HCT116 (cell line): ENCODE measurements around the gene ELOA. TPM values are rescaled to one million over a fixed set of nuclear protein-coding genes. Genes with fewer than 3 reads are reported as not detected.

ENCODE experiments used
- ATAC-seq: fragments of 200-7000 bp; cut with Tn5 transposase; 2 replicates; pipeline ENCODE4 v1.9.1; 2020; ENCODE audit warnings: mild to moderate bottlenecking, moderate library complexity
- BruUV-seq: library from RNA; stranded (reverse); fragments of 400-500 nt; replicated peaks from 2 replicates; lab custom pipeline; 2021; lab: Mats Ljungman, UMichigan
- CTCF ChIA-PET: fragments of 300-600 bp; sonication (Branson Sonifier 250); formaldehyde crosslinking; loops from one replicate; lab custom pipeline; 2021; ENCODE audit warnings: antibody characterized with exemption; lab: Charles Lee
- POLR2A ChIA-PET: fragments of 300-600, 350-600 bp; sonication (Branson Sonifier 250); formaldehyde crosslinking; loops from one replicate; lab custom pipeline; 2021; ENCODE audit warnings: antibody characterized with exemption; lab: Charles Lee
- RAD21 ChIA-PET, 2 experiments: fragments of 300-600 bp; sonication (Branson Sonifier 250); formaldehyde crosslinking; loops; one replicate each; lab custom pipeline; 2023; ENCODE audit warnings: low total read pairs in 2 of 2; ENCODE audit not compliant: uncharacterized antibody in 2 of 2, unreplicated experiment in 2 of 2, low non-redundant PET in 1 of 2; lab: Charles Lee
- DNase-seq: peaks from one replicate; pipeline ENCODE4 v3.0.0-alpha.2; 2010; ENCODE audit warnings: low read depth, low spot score
- H2AFZ ChIP-seq: fragments of 200-600 bp; shearing (Covaris generic), sonication (generic); 2 replicates; pipeline ENCODE4 v1.6.1; 2017; ENCODE audit warnings: low read depth, mixed run types, mixed read lengths, antibody characterized with exemption, low read length; ENCODE audit not compliant: poor library complexity, severe bottlenecking
- H3K27ac ChIP-seq: 2 replicates; pipeline ENCODE4 v1.5.1; 2012; ENCODE audit warnings: low read depth, low read length
- H3K27me3 ChIP-seq: fragments of 200-600 bp; sonication (generic); 2 replicates; pipeline ENCODE4 v1.6.1; 2016; ENCODE audit warnings: mixed run types, low read length, mixed read lengths; ENCODE audit not compliant: insufficient read depth
- H3K36me3 ChIP-seq, 2 experiments: fragments of 200-500 bp in 1 of 2; fragments of 200-600 bp in 1 of 2; sonication (Bioruptor generic) in 1 of 2; sonication (generic) in 1 of 2; 2 replicates each; pipeline versions ENCODE4 v1.5.1 to v1.6.1; 2014 to 2016; ENCODE audit warnings: low read length in 2 of 2, inconsistent platforms in 1 of 2, mixed read lengths in 1 of 2, mixed run types in 1 of 2; ENCODE audit not compliant: insufficient read depth in 2 of 2, control insufficient read depth in 1 of 2
- H3K4me1 ChIP-seq, 2 experiments: fragments of 200-600 bp in 1 of 2; sonication (generic) in 1 of 2; 2 replicates each; pipeline versions ENCODE4 v1.5.1 to v1.6.1; 2012 to 2017; ENCODE audit warnings: low read length in 2 of 2, inconsistent platforms in 1 of 2, mild to moderate bottlenecking in 1 of 2, mixed read lengths in 1 of 2, mixed run types in 1 of 2, moderate library complexity in 1 of 2; ENCODE audit not compliant: insufficient read depth in 2 of 2, control insufficient read depth in 1 of 2
- H3K4me2 ChIP-seq: fragments of 200-600 bp; sonication (generic); 2 replicates; pipeline ENCODE4 v1.6.1; 2017; ENCODE audit warnings: mixed run types, low read length, mixed read lengths
- H3K4me3 ChIP-seq, 2 experiments: fragments of 200-600 bp in 1 of 2; sonication (generic) in 1 of 2; replicated peaks in 1 of 2; 2 replicates each; pipeline ENCODE4 v1.5.1; 2011 to 2016; ENCODE audit warnings: low read length in 2 of 2, control low read depth in 1 of 2, low read depth in 1 of 2, mild to moderate bottlenecking in 1 of 2, mixed read lengths in 1 of 2, mixed run types in 1 of 2
- H3K79me2 ChIP-seq: fragments of 200-600 bp; sonication (generic); 2 replicates; pipeline ENCODE4 v1.6.1; 2017; ENCODE audit warnings: mild to moderate bottlenecking, mixed run types, low read length, moderate library complexity, mixed read lengths; ENCODE audit not compliant: insufficient read depth
- H3K9ac ChIP-seq: fragments of 200-600 bp; sonication (generic); 2 replicates; pipeline ENCODE4 v1.6.1; 2016; ENCODE audit warnings: low read length, mixed read lengths
- H3K9me2 ChIP-seq: fragments of 200-600 bp; sonication (generic), shearing (Covaris generic); 2 replicates; pipeline ENCODE4 v1.6.1; 2017; ENCODE audit warnings: mixed run types, mild to moderate bottlenecking, moderate library complexity; ENCODE audit not compliant: insufficient read depth
- H3K9me3 ChIP-seq, 2 experiments: fragments of 200-500 bp in 1 of 2; fragments of 200-600 bp in 1 of 2; sonication (Bioruptor generic) in 1 of 2; sonication (generic) in 1 of 2; 2 replicates each; pipeline ENCODE4 v1.6.1; 2014 to 2017; ENCODE audit warnings: low read length in 2 of 2, mixed read lengths in 2 of 2, inconsistent platforms in 1 of 2, low read depth in 1 of 2, mild to moderate bottlenecking in 1 of 2, mixed run types in 1 of 2, moderate library complexity in 1 of 2; ENCODE audit not compliant: control insufficient read depth in 1 of 2, insufficient read depth in 1 of 2
- H4K20me1 ChIP-seq: fragments of 200-600 bp; sonication (generic), shearing (Covaris generic); 2 replicates; pipeline ENCODE4 v1.6.1; 2017; ENCODE audit warnings: mixed run types, mild to moderate bottlenecking, moderate library complexity; ENCODE audit not compliant: insufficient read depth
- CBX3 ChIP-seq: IDR thresholded peaks from 2 replicates; pipeline ENCODE4 v1.6.1; 2012; ENCODE audit warnings: low read depth
- POLR2AphosphoS5 ChIP-seq: IDR thresholded peaks from 2 replicates; pipeline ENCODE4 v1.6.1; 2011; ENCODE audit warnings: mild to moderate bottlenecking, low read depth, low read length, moderate library complexity
- SP1 ChIP-seq: IDR thresholded peaks from 2 replicates; pipeline ENCODE4 v1.6.1; 2012; ENCODE audit warnings: low read depth
- intact Hi-C: fragments of 100-400 bp; cut with micrococcal nuclease; formaldehyde crosslinking; loops from 2 replicates; pipeline ENCODE4 v1.10.0; 2022
- total RNA-seq: library from RNA; stranded (reverse); gene quantifications from one replicate; pipeline ENCODE4 v1.2.1, GENCODE V29; 2021; ENCODE audit not compliant: unreplicated experiment
- TF ChIP-seq, protein P1 (sequence below), 3 experiments: fragments of 200-600 bp in 1 of 3; sonication (generic) in 1 of 3; IDR thresholded peaks in 2 of 3; conservative IDR thresholded peaks in 1 of 3; 2 replicates each; pipeline ENCODE4 v1.5.1; 2012 to 2017; ENCODE audit warnings: low read depth in 2 of 3, low read length in 2 of 3, antibody characterized with exemption in 1 of 3, borderline replicate concordance in 1 of 3, control low read depth in 1 of 3, mild to moderate bottlenecking in 1 of 3, mixed read lengths in 1 of 3, mixed run types in 1 of 3, moderate library complexity in 1 of 3; ENCODE audit not compliant: insufficient read depth in 1 of 3

Gene ELOA
- total RNA-seq, 1 experiment from 2014 or later: 39.3 TPM

DNA sequence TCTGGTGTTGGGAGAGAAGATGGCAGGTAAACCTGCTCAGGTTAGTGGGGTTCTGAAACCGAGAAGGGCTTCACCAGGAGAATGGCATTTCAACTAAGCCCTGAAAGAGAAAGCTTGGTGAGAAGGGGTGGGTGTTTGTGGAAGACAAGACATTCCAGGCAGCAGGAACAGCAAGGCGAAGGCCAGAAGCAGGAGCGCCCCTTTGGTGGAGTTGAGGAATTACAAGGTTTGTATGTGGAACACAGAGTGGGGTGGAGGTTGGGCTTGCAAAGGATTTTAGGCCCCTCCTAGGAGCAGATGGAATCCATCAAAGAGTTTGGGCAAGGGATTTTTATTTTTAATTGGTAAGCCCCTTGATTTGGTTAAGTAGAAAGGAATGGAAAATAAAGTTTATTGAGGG, 24.8 kb upstream of the ELOA start:
- Histone ChIP-seq H3K4me3 (no peak overlapping the region), H3K27me3 (no peaks in the 10 kb centered on the region), H3K27ac (no peak overlapping the region), H3K9me3 (no peaks in the 10 kb centered on the region), H3K4me2 (peak overlapping the region; percentile 42; the same call in 1 of the 2 replicates), H3K36me3 (no peaks in the 10 kb centered on the region), H4K20me1 (peaks cover 3% of the 10 kb centered on the region; the same call in 1 of the 2 replicates), H3K9ac (no peak overlapping the region), H3K79me2 (peaks cover 40% of the 10 kb centered on the region), H3K4me1 (peaks cover 0 to 11% of the 10 kb centered on the region in 2 experiments; a peak in 2 of 4 replicates), H2AFZ (no peak overlapping the region), H3K9me2 (no peaks in the 10 kb centered on the region)
- ATAC-seq: peak; percentile 99
- intact Hi-C loops: no loop called here
- 0 out of 2 replicates have a peak, but pooled peaks have one; percentile 24 for TF ChIP-seq CBX3
- TF ChIP-seq POLR2AphosphoS5: no peak
- TF ChIP-seq, protein P1, sequence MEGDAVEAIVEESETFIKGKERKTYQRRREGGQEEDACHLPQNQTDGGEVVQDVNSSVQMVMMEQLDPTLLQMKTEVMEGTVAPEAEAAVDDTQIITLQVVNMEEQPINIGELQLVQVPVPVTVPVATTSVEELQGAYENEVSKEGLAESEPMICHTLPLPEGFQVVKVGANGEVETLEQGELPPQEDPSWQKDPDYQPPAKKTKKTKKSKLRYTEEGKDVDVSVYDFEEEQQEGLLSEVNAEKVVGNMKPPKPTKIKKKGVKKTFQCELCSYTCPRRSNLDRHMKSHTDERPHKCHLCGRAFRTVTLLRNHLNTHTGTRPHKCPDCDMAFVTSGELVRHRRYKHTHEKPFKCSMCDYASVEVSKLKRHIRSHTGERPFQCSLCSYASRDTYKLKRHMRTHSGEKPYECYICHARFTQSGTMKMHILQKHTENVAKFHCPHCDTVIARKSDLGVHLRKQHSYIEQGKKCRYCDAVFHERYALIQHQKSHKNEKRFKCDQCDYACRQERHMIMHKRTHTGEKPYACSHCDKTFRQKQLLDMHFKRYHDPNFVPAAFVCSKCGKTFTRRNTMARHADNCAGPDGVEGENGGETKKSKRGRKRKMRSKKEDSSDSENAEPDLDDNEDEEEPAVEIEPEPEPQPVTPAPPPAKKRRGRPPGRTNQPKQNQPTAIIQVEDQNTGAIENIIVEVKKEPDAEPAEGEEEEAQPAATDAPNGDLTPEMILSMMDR (IDR thresholded peaks at IDR 0.05 in 2 of 3, conservative IDR thresholded peaks at IDR 0.05 in 1 of 3; ENCODE audit: borderline replicate concordance in 1 of 3, insufficient read depth in 1 of 3, low read depth in 2 of 3, low read length in 2 of 3): peak; percentile 13 to 77 (median 73); a peak in 4 of 6 replicates
- POLR2A ChIA-PET: interaction anchor here (2.2 kb wide), 1 partner anchor 27 kb away, joined by 6 read pairs; the partner anchor contains the start of gene RPL11
- DNase-seq: peak; percentile 56
- CTCF ChIA-PET: interaction anchor here (0.9 kb wide), 1 partner anchor 14 kb away, joined by 4 read pairs; no protein-coding TSS in a partner anchor
- RAD21 ChIA-PET: no interaction called here
- no TSS peak for BruUV-seq

DNA sequence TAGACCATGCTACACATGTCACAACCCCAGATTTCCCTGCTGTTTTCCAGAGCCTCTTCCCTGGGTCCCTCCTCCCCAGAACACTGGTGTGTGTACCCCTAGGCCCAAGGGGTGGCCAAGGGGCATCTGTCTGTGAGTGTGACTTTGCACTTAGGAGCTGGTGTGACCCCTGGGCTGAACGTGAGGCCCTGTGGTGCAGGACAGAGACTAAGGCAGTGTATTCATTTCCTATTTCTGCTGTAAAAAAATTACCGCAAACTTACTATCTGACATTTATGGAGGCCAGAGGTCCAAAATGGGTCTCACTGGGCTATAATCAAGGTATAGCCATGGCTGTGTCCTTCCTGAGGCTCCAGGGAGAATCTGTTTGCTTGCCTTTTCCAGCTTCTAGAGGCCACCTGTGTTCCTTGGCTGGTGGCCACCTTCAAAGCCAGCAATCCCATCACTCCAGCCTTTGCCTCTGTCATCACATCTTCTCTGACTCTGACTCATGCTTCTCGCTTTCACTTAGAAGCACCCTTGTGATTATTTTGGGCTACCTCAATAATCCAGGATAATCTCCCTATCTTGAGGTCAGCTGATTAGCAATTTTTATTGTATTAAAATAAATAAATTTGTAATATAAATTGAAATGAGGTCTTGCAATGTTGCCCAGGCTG, 24.0 kb upstream of the ELOA start:
- intact Hi-C loops: no loop called here
- CTCF ChIA-PET: no interaction called here
- BruUV-seq: no TSS peak

More for the DNA sequence above, 24.0 kb upstream of the ELOA start:
- no peaks in the 10 kb centered on the region for H3K9me3 ChIP-seq
- no peak for DNase-seq
- H3K36me3 ChIP-seq: no peaks in the 10 kb centered on the region
- no peak for ATAC-seq
- no peak overlapping the region for H3K27ac ChIP-seq
- peaks cover 37% of the 10 kb centered on the region; the same call in 1 of the 2 replicates for H3K79me2 ChIP-seq
- POLR2A ChIA-PET: no interaction called here
- peaks cover 3% of the 10 kb centered on the region; the same call in 1 of the 2 replicates for H4K20me1 ChIP-seq
- RAD21 ChIA-PET: no interaction called here
- H3K9ac ChIP-seq: no peak overlapping the region
- no peak overlapping the region for H3K4me2 ChIP-seq
- H3K27me3 ChIP-seq: no peaks in the 10 kb centered on the region
- no peak overlapping the region for H3K4me3 ChIP-seq
- no peaks in the 10 kb centered on the region for H3K9me2 ChIP-seq
- peaks cover 0 to 11% of the 10 kb centered on the region in 2 experiments; a peak in 2 of 4 replicates for H3K4me1 ChIP-seq
- H2AFZ ChIP-seq: no peak overlapping the region
- no peak for TF ChIP-seq SP1
